HCEC 1CT (cell line): ENCODE results near the gene NEK10.
"Not testable (repeated sequence)": the region's sequence is repeated elsewhere in the genome, so short reads cannot be mapped to it uniquely, and the experiment has no call there.

Experiments
- DNase-seq: peaks from one replicate; pipeline ENCODE4 v3.0.0-alpha.2; 2017

Gene NEK10, protein sequence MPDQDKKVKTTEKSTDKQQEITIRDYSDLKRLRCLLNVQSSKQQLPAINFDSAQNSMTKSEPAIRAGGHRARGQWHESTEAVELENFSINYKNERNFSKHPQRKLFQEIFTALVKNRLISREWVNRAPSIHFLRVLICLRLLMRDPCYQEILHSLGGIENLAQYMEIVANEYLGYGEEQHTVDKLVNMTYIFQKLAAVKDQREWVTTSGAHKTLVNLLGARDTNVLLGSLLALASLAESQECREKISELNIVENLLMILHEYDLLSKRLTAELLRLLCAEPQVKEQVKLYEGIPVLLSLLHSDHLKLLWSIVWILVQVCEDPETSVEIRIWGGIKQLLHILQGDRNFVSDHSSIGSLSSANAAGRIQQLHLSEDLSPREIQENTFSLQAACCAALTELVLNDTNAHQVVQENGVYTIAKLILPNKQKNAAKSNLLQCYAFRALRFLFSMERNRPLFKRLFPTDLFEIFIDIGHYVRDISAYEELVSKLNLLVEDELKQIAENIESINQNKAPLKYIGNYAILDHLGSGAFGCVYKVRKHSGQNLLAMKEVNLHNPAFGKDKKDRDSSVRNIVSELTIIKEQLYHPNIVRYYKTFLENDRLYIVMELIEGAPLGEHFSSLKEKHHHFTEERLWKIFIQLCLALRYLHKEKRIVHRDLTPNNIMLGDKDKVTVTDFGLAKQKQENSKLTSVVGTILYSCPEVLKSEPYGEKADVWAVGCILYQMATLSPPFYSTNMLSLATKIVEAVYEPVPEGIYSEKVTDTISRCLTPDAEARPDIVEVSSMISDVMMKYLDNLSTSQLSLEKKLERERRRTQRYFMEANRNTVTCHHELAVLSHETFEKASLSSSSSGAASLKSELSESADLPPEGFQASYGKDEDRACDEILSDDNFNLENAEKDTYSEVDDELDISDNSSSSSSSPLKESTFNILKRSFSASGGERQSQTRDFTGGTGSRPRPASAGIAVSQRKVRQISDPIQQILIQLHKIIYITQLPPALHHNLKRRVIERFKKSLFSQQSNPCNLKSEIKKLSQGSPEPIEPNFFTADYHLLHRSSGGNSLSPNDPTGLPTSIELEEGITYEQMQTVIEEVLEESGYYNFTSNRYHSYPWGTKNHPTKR

DNA sequence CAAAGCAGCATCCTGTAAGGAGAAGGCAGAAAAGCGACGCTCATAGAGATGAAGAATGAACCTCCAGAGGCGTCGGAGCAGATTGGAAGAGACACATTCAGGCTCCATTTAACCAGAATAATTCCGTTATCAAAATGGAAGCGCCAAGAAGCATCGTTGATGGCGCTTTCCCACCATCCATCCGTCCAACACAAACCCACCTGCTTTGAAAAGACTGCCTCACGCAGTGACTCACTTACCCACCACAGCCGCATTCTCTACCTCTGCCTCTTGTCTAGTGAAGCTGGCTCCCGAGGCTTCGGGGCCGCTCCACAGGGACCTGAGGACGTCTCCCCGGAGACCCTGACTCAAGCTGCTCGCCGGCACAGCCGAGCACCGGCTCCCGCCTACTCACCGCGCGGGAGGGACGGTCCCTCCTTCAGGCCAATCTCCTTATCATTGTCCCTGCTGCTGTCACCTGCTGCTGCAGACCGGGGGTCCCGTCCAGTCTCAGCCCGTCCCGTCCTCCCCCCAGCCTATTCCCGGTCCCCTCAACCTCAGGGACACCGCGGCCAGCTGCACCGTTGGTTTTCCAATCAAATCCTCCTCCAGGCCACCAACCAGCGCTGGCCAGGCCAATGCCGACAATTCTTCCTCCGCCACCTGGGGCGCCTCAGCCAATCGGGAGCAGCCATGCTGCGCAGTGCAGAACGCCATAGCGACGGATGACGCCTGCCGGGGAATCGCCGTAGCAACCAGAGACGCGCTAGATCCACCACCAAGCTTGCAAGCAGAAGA is at the start of gene NEK10:
Gene NEK10 (minus strand): TSS at position 553 of the 777 bp plus-strand sequence. CDS start 16,501 bp downstream, outside the sequence.
- DNase-seq, result peak; percentile 54

DNA sequence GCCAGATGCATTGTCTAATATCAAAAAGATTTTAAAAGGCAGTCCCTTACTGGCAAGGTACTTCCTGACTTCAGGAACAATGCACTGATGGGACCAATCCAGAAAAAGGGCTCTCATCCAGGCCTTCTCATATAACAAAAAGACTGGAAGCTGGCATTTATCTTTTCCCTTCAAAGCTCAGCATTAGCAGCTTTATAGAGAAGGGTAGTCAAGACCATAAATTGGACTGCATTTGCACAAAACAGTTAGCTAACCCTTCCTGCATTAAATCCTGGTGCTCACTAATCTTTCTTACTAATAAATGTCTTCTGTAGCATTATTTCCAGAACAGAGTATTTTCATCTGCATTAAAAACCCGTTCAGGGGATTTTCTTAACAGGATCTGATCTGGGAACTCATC is 46.0 kb upstream of the NEK10 start:
- DNase-seq, result no peak

DNA sequence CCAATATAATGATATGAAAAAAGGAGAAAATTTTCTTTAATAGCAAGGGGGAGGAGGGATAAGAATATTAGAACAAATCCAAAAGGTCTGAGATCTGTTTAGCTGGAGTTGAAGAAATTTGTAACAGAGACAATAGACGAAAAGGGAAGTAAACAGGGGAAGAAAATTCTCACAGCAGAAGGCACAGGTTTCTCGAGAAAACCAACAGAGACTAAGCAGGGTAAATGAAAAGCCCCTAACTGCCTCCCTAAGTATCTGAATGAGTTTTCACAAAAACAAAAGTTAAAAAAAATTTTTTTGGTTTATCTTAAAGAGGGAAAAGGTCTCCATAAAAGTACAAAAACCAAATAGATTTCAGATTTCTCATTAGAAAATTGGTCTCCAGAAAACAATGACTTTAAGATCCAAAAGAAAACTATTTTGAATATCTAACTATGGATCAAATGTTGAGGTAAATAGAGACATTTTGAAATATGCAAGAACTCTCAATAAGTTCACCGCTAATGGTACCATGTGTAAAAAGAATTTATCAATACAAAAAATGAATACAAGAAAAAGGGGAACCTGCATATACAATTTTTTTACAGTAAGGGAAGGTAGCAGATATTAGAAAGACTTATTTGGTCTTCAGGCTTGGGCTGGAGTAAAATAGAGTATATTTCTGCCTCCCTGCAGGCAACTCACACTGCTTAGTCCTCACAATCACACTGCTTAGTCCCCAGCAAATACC is 23.9 kb upstream of the NEK10 start:
- DNase-seq, result no peak

DNA sequence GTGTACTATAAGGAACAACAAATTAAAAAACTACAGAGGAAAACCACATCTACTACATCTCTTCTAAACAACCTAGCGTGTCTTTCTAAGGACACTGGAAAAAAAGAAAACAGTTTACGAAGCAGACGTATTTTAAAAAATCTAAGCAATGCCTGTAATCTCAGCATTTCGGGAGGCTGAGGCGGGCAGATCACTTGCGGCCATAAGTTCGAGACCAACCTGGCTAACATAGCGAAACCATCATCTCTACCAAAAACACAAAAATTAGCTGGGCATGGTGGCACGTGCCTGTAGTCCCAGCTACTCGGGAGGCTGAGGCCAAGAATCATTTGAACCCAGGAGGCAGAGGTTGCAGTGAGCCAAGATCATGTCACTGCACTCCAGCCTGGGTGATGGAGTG is 23.2 kb upstream of the NEK10 start:
- DNase-seq, result not testable (repeated sequence)

DNA sequence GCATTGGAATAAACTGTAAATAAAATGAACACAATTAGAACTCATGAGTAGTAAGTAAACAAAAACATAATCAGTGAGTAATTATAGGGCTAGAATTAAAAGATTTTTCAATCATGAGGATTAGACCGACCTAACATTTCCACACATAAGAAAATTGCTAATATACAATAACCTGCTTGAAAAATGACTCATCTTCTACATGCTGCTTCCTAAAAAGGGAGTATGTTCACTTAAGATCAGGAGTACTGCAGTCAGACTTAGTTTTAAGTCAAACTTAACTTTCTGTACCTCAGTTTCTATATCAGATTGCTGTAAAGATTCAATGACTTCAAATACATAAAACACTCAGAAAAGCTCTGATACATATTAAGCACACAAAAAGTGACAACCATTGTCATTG is 22.6 kb upstream of the NEK10 start:
- peak; percentile 30 for DNase-seq

DNA sequence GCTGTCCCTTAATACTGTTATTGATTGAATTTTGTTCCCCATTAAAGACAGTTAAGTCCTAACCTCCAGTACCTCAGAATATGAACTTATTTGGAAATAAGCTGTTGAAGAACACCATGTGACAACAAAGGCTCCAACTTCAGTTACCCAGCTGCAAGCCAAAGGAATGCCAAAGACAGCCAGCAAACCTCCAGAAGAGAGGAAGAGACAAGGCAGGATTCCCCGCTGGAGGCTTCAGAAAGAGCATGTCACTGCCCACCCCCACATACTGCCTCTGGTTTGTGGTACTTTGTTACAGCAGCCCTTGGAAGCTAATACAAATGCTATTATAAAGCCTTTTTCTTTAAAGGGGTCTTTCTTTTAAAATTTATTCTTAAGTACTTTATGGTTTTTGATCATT is 18.4 kb upstream of the NEK10 start:
- DNase-seq, result no peak

DNA sequence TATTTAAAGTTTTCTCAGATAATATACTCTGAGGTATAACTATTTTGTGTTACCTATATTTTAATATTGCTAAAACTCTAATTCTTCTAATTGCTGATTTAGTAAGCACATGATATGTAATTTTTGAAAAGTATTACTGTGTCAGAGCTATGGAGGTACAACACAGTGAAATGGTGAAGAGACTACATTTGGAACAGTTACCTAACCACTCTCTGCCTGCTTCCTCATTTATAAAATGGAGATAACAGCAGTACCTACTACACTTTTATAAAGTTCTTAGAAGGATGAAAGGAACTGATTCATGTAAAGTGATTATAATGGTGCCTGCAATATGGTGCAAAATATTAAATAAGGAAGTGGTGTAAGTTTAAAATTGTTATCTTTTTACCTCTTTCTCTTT is 16.3 kb upstream of the NEK10 start:
- no peak for DNase-seq

DNA sequence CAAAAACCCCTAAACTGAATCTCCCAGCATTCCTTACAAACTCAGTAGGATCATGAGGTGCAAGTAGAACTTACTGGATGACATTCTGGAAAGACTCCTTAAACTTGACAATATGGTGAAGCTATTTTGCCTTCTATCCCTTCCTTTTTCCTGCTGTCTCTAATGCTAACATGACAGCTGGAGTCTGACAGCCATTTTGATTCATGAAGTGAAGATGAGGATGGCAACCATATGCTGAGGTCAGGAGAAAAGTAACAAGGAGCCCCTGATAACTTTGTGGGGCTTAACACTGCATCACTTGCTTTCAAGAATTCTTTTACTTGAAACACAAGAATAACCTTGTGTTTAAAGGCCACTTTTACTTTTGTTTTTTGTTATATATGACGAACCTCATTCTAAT is 15.0 kb upstream of the NEK10 start:
- DNase-seq, result no peak

DNA sequence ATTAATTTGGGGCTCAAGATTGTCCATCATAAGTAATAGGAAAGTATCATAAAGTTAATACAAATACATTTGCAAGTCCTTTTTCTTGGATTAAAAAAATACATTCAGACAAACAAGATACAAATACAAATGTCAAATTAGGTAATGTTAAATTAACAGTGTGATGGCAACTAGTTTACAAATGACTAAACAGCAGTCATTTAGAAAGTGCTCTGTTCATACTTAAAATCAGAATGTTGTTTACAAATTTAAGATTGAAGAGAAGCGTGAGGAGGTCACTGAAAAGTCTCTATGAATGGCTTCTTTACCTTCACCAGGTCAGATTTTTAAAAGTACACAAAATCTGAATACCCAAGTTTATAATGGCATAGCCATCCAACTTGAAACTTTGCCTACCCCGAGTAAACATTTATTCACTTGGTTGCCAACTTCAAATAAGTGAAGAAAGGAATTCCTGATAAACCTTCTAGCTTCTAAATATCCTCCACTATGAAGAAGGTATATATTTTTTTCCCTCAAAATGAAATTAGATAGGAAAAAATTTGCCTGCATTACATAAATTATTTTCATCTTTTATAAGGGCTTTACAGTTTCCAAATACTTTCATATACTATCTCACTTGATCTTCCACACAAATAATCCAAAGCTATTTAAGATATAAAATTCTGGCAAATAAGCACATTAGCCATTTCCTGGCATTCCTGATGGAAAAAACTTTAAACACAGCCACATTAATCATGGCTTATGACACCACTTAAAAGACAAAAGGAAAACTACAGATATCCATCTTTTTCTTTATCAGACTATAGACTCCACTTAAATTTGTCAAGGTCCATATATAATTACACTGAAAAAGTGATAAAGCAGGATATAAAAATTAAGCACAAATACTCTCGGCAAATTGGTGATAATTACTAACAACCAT is 11.5 kb upstream of the NEK10 start:
- no peak for DNase-seq

DNA sequence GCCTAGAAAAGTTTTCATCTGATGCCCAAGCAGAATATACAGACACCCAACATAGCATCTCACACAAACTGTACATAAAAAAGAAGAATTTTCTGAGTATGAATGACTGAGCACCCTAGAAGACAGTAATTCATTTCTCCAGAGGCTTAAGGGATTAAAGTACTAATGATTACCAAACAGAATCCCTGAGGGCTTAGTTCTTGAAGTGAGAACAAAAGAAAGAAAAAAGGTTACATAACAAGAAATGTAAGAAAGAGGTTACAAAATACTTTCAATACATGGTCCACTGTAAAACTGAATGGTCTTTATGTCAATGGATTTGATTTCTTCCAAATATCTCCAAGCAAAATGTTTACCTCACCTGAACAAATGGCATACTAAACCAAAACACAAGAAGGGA is 9.1 kb upstream of the NEK10 start:
- no peak for DNase-seq

DNA sequence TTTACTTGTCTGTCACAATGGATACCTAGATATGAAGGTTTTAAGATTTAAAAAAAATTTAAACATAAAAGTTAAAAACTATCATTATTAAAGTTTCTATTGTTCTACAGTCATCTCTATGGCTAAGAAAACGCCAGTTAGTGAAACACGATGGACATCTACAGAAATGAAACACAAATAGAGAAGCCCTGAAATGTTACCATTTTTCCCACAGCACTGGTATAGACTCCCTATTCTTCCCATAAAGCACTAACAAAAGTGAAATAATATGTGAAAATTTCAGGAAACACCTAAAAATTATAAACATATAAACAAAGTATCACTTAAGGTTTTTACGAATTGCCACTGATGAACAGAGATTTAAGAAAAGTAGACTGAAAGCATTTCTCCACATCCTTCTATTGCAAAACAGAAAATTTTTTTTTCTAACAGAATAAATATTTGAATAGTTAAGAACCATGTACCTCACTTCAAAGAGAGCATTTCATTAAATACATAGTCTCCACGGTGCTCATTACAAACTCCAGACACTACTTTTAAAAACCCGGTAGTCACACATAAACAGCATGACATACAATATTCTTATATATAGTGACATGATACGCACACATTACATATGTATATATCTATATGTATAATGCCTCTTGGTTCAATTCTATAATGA is 7.1 kb upstream of the NEK10 start:
- no peak for DNase-seq

DNA sequence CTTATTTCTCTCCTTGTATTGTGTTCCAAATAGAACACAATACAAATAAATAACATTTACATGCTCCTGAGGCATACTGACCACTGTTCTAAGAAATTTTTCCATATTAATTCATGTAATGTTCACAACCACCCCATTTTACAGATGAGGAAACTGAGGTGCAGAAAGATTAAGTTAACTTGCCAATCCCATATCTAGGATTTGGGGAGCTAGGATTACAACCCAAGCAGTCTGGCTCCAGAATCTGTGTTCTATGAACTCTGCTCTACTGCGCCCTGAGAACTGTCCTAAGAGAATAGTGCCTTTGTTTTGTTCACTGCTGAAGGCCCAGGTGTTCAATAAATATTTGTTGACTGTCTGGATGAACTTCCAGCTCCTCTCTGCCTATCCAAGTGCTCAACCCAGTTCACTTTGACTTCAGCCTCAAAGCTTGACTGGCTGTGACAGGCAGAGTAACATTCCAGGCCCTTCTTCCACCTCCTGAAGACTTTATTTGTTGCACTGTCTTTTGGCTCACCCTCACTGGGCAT is 3.1 kb downstream of the NEK10 start:
- no peak for DNase-seq

DNA sequence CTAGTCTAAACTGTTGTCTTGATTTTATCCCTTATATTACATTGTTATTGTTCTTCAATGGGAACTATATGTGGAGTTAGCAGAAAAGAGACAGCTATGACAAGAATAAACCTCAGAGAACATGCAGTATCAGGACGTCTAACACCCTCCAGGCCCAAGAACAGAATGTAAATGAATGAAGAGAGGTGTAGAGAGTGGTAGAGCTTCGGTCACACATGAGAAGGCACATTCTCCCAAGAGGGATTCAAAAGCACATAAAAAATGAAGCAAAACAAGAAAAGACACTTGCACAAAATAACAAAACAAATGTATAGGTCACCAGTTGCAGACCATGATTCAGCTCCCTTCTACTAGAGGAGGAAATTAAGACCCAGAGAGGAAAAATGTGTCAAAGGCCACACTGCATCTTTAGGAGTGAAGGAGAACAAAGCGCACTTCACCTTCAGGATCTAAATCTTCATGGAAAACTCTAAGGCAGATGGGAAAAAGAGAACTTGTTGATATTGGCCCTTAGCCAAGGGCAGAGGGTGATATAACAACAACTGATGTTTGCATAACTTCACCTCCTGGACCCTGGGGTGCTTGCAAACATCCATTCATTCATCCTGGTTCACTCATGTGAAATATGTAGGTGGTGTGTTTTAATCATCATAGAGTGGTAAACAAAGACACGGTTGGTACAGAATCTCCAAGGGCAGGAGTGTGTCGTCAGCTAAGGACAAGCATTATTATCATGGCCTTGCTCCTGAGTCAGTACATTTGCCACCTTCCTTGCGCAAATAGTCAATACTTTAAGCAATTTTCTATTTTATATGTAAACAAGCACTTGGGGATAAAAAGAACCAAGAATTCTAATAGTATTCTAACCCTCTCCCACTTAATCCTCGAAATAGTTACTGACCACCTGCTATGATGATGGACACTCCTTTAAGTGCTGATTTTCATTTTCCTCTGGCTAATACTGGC is 8.8 kb downstream of the NEK10 start:
- DNase-seq, result peak; percentile 26

DNA sequence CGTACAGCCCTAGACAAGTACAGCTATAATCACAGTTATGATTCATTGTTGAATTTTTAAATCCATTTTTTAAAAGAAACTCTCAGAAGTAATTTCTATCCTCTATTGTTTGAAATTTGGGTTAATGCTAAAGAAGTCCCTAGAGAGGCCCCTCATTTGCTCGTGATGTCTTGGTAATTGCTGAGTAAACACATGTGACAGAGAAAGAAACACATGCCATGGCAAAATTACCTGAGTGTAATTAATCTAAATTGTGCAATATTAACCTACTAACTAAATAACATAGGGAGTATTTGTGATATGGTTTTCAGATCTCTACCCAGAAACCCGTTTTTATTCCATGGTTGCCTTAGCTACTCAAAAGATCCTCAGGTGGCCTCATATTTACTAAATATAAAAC is 10.8 kb downstream of the NEK10 start:
- DNase-seq, result no peak

DNA sequence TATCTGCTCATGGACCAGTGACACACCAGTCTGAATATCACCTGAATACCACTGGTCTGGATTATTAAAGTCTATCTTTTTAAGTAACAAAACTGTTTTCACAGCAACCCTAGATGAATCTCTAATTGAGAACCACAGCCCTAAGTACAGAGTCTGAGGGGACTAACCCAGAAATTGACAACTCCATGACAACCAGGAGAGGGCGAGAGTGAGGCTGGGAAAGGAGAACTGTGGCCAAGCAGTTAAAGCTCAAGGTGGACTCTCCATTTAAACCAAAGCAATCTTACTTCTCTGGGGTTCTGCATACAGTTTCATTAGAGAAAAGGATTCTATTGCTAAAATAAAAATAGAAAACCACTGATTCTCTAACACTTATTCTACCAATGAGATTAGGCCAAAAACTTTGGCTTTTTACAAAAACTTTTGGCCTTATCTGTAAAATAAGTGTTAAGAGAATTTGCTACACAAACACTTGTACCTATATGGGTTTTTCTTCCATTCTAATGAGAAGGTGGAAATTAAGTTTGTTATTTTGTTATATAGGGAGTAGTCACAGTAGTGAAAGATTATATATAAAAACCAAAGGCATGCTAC is 11.4 kb downstream of the NEK10 start:
- DNase-seq, result peak; percentile 58

DNA sequence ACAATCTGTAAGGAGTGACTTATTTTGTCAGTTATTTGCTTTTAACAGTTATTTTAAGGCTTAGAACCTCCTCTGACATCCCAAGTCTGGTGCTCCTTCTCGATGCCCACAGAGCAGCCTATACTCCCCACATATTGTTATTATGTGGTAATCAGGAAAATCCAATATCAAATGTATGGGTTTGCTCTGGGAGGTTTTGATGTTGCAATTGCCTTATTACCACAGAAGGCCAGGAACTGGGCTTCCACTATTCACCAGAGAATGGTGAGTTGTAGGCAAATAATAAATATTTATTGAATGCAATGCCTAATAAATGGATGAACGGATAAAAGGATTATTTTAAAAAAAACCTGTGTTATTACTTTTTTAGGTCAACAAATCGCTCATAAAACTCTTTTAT is 12.2 kb downstream of the NEK10 start:
- DNase-seq, result no peak

DNA sequence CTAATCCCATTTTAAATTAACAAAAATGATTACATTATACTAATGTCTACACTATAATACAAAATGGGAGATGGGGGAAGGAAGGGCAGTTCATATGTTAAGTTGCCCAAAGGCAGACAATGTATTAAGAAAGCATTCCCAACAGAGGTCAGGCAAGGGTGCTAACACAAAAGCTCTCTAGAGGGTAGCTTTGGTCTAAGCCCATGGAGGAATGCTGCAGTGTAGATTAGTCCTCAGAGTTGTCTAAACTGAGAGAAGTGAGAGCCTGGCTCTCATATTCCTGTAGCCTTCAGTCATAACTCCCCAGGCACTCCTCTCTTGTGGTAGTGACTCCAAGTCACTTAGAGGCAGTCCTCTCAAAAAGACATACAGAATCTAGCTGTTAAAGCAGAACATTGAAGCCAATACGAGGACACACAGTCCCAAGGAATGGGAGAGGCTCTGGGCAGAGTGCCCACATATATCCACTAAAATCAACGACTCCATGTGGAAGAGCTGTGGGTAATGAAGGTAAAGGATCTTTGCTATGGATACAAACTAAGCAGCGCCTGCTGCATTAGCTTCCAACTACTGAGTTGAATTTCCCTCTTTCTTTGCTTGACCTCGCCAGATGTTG is 14.5 kb downstream of the NEK10 start:
- no peak for DNase-seq

DNA sequence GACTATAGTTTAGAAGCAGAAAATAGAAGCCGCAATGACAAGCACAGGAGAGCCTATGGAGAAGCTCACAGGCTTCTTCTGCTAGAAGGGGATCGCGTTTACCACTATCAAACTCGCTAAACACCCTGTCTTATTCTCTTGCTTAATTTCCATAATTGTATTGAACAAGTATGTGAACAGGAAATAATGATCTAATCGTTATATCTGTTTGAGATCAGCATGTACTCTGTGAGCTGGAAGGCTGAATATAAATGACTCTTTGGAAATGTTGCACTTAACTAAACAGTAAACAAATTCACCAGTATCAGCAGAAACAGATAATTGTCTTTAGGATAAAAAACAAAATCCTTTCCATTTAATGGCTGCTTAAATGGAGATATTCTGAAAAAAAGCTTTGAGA is 15.0 kb downstream of the NEK10 start:
- DNase-seq, result no peak
